Left ventricle myocardium inferior (tissue), 1 donor: Measurements from ENCODE around the gene CCDC40. TPM values are rescaled to one million over a fixed set of nuclear protein-coding genes. Genes with fewer than 3 reads are reported as not detected.

Experiments used
- DNase-seq: peaks from one replicate; pipeline ENCODE4 v3.0.0-alpha.2; 2020
- H3K27ac ChIP-seq: fragments of 200-600 bp; replicated peaks from 2 replicates; pipeline ENCODE4 v1.8.0; 2021
- H3K27me3 ChIP-seq: fragments of 200-600 bp; 2 replicates; pipeline ENCODE4 v1.8.0; 2021; ENCODE audit warnings: low read depth
- H3K36me3 ChIP-seq: fragments of 200-600 bp; 2 replicates; pipeline ENCODE4 v1.8.0; 2021
- H3K4me1 ChIP-seq: fragments of 200-600 bp; 2 replicates; pipeline ENCODE4 v1.8.0; 2021
- H3K4me3 ChIP-seq: fragments of 200-600 bp; 2 replicates; pipeline ENCODE4 v1.8.0; 2021; ENCODE audit warnings: mild to moderate bottlenecking, moderate library complexity
- H3K9me3 ChIP-seq: fragments of 200-600 bp; replicated peaks from 2 replicates; pipeline ENCODE4 v1.8.0; 2021
- intact Hi-C: fragments of 100-400 bp; cut with micrococcal nuclease; formaldehyde crosslinking; loops from one replicate; pipeline ENCODE4 v1.11.0; 2022
- total RNA-seq: library from RNA; stranded (reverse); fragmentation: NEBNext Ultra II Directional; extraction: Animal tissue kit (Norgen Biotek cat#: 25700); gene quantifications from one replicate; pipeline ENCODE4 v1.2.1, GENCODE V29; 2021
- TF ChIP-seq, protein P1 (sequence below): fragments of 200-600 bp; IDR thresholded peaks from 2 replicates; pipeline ENCODE4 v1.8.0; 2021; ENCODE audit warnings: antibody characterized with exemption, mild to moderate bottlenecking, borderline replicate concordance
- donor health status: DM: no; HTN: yes; CAD: no; lungs with severe emphysema.

CCDC40 gene
- total RNA-seq, 1 donor from 2014 or later = 7.7 TPM

DNA sequence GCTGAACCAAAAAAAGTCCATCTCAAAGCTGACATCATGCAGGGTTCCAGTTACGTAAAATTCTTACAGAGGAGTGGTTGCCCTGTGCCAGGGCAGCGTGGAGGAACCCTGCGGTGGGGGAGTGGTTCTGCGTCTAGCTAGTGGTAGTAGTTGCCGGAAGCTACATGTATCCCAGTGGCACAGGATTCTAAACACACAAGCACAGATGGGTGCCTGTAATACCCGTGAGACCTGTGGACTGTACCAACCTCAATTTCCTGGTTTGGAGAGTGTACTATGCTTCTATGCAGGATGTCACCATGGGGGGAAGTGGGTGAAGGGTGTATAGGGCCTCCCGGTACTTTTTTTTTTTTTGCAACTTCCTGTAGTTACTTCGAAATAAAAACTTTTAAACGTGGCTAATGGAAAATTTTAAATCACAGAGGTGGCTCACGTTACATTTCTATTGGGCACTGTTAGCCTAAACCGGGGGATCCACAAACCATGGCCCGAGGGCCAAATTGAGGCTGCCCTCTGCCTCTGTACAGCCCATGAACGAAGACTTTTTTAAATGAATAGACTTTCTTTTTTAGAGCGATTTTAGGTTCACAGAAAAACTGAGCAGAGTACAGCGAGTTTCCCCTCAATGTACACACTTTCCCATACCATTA lies 39.3 kb upstream of the CCDC40 start:
- Histone ChIP-seq H3K4me3 (no peak overlapping the region), H3K36me3 (no peaks in the 10 kb centered on the region), H3K27ac (no peak overlapping the region), H3K4me1 (peaks cover 27% of the 10 kb centered on the region), H3K27me3 (no peaks in the 10 kb centered on the region), H3K9me3 (no peaks in the 10 kb centered on the region)
- no peak for DNase-seq
- intact Hi-C loops = no loop called here
- TF ChIP-seq, protein P1, sequence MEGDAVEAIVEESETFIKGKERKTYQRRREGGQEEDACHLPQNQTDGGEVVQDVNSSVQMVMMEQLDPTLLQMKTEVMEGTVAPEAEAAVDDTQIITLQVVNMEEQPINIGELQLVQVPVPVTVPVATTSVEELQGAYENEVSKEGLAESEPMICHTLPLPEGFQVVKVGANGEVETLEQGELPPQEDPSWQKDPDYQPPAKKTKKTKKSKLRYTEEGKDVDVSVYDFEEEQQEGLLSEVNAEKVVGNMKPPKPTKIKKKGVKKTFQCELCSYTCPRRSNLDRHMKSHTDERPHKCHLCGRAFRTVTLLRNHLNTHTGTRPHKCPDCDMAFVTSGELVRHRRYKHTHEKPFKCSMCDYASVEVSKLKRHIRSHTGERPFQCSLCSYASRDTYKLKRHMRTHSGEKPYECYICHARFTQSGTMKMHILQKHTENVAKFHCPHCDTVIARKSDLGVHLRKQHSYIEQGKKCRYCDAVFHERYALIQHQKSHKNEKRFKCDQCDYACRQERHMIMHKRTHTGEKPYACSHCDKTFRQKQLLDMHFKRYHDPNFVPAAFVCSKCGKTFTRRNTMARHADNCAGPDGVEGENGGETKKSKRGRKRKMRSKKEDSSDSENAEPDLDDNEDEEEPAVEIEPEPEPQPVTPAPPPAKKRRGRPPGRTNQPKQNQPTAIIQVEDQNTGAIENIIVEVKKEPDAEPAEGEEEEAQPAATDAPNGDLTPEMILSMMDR = no peak

DNA sequence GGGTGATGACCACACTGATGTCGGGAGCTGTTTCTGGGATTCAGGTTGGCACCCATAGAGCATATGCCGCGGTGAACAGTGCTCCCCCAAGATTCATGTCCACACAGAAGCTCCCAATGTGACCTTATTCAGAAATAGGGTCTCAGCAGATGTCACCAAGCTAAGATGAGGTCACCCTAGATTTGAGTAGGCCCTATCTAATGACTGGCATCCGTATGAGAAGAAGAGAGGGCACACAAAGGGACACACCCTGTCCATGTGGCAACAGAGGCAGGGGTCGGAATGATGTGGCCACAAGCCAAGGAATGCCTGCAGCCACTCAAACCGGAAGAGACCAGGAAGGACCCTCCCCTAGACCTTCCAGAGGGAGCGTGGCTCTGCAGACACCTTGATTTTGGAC lies 36.3 kb upstream of the CCDC40 start:
- no peaks in the 10 kb centered on the region for H3K27me3 ChIP-seq
- intact Hi-C loops = no loop called here
- H3K36me3 ChIP-seq = no peaks in the 10 kb centered on the region
- H3K27ac ChIP-seq = no peak overlapping the region
- TF ChIP-seq, protein P1 = no peak
- no peak for DNase-seq
- no peak overlapping the region for H3K4me3 ChIP-seq
- H3K9me3 ChIP-seq = no peaks in the 10 kb centered on the region
- H3K4me1 ChIP-seq = peaks cover 4% of the 10 kb centered on the region

DNA sequence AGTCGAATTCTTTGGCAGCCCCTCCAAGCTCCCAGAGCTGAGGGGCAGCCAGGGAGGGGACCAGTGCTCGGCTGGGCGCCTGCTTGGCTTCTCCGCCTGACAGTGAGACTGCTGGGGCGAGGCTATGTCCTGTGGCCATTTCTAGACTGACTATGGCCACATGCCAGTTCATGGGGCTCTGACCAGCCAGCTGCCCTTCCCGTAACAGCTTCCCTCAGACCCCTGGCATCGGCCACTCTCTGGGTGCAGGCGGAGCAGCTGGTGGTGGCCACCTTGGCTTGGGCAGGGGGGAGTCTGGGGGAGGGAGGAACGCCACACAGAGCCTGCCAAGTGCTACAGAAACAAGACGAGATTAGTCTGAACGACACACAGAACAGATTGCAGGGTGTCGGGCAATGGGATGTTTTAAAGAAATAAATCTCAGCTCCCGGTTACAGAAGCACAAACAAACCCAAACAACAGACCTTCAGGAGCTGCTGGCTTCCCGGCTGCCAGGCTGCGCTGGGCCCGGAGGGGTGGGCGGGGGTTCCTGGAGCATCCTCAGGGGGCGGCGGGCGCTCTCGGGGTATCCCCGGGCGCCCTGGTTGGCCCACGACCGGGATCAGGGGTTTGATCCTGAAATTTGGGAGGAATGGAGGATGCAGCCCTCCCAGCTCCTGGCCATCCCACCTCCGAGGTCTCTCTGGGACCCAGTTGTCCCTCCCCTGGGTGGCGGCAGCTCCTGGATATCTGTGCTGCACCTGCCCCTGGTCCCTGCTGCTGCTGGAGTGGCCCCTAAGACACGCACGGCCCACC lies 35.3 kb upstream of the CCDC40 start:
- TF ChIP-seq, protein P1 = no peak
- Histone ChIP-seq H3K9me3 (no peaks in the 10 kb centered on the region), H3K4me1 (peaks cover 13% of the 10 kb centered on the region), H3K4me3 (no peak overlapping the region), H3K36me3 (no peaks in the 10 kb centered on the region), H3K27me3 (no peaks in the 10 kb centered on the region), H3K27ac (no peak overlapping the region)
- intact Hi-C loops = no loop called here
- DNase-seq = no peak

DNA sequence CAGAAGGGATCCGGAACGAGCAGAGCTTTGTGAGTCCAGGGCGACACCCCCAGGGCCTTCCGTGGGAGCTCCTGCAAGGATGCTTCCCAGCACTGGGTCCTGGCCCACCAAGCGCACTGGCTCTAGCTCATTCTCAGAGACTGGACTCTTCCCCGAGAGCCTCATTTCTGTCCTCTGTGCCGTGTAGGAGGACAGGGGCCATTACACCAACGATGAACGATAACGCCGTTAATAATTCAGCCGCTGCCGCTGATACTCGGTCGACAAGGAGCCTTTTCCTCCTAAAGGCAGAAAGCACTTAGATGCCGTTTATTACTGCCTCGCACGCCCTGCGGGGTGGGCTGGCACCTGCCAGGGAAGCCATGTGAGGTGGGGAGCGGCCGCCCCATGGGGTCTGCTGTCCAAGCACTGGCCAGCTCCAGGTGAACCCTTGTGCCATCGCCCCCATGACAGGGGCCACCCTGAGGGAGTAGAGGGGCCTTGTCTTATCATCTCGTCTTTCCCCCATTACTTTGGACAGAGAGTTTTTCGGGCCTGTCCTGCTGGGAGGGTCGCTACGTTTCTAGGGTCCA lies 34.3 kb upstream of the CCDC40 start:
- Histone ChIP-seq H3K4me1 (peaks cover 15% of the 10 kb centered on the region), H3K36me3 (no peaks in the 10 kb centered on the region), H3K27ac (no peak overlapping the region), H3K27me3 (no peaks in the 10 kb centered on the region), H3K9me3 (no peaks in the 10 kb centered on the region), H3K4me3 (no peak overlapping the region)
- TF ChIP-seq, protein P1 = no peak
- no peak for DNase-seq
- intact Hi-C loops = no loop called here

DNA sequence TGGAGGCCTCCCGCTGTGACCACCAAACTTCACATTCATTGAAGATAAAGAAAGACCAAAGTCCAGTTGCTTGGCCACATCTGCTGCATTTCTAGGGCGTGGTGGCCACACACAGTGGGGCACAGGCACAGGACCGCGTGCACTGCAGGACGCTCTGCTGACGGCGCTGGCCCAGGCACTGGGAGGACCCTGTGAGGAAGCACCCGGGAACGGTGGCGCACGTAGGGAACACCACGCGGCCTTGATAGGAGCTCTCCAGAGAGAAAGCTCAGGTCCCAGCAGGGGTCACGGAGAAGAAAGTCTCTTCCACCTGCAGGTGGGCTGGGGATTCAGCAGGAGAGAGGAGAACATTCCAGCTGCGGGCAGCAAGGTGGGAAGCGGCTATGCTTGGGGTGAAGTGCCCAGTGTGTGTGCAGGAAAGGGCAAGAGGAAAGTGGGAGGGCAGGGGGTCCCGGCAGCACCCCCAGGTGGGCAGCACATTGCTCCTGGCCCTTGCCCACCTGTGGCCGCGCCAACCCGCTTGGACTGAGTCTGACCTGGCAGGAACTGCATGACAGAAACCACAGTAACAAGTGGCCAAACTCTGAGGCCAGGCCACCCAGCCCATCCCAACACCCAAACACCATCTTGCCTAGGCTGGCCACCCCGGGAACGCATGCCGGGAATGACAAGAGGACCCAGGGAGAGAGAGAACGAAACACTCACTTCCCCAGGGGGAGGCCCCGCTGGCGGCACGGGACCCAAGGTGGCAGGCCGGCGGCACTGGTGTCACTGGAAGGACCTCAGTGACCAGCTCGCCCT lies 33.6 kb upstream of the CCDC40 start:
- no peaks in the 10 kb centered on the region for H3K27me3 ChIP-seq
- H3K4me3 ChIP-seq = no peak overlapping the region
- no peak for DNase-seq
- H3K36me3 ChIP-seq = no peaks in the 10 kb centered on the region
- intact Hi-C loops = no loop called here
- H3K4me1 ChIP-seq = peaks cover 15% of the 10 kb centered on the region
- H3K9me3 ChIP-seq = no peaks in the 10 kb centered on the region
- TF ChIP-seq, protein P1 = no peak
- no peak overlapping the region for H3K27ac ChIP-seq
